ENCODE measurements around the gene SIM1.

SIM1 gene

GRCh38 chr6:100353276-100354015 is 111.3 kb downstream of the SIM1 start:
- DNase-seq (ENCODE audit: low read depth): no peak
- in situ Hi-C loops (cut with HindIII; ENCODE audit: low sequenced_read_pairs): no loop called here
- no peak for TF ChIP-seq CTCF (IDR thresholded peaks at IDR 0.05; ENCODE audit: low read depth, low read length, missing control alignments)
- H3K4me3 ChIP-seq (ENCODE audit: low read depth, low read length): no peak overlapping the region

- no peak for DNase-seq (ENCODE audit: low read depth)
- no peak for TF ChIP-seq CTCF (IDR thresholded peaks at IDR 0.05; ENCODE audit: low read depth, low read length, missing control alignments)
- in situ Hi-C loops (cut with HindIII; ENCODE audit: low sequenced_read_pairs): no loop called here
Observed at GRCh38 chr6:100350139-100350538, 114.6 kb downstream of the SIM1 start.

GRCh38 chr6:100349366-100349765 is 115.4 kb downstream of the SIM1 start:
- in situ Hi-C loops (cut with HindIII; ENCODE audit: low sequenced_read_pairs): no loop called here
- no peak overlapping the region for H3K4me3 ChIP-seq (ENCODE audit: low read depth, low read length)
- no peak for TF ChIP-seq CTCF (IDR thresholded peaks at IDR 0.05; ENCODE audit: low read depth, low read length, missing control alignments)
- DNase-seq (ENCODE audit: low read depth): no peak

More at GRCh38 chr6:100350139-100350538, 114.6 kb downstream of the SIM1 start:
- no peak overlapping the region for H3K4me3 ChIP-seq (ENCODE audit: low read depth, low read length)

- in situ Hi-C loops (cut with HindIII; ENCODE audit: low sequenced_read_pairs): no loop called here
- DNase-seq (ENCODE audit: low read depth): peak; percentile 50
- no peak for TF ChIP-seq CTCF (IDR thresholded peaks at IDR 0.05; ENCODE audit: low read depth, low read length, missing control alignments)
- no peak overlapping the region for H3K4me3 ChIP-seq (ENCODE audit: low read depth, low read length)
Observed at GRCh38 chr6:100347901-100348550, 116.7 kb downstream of the SIM1 start.

- TF ChIP-seq CTCF (IDR thresholded peaks at IDR 0.05; ENCODE audit: low read depth, low read length, missing control alignments): no peak
- in situ Hi-C loops (cut with HindIII; ENCODE audit: low sequenced_read_pairs): no loop called here
- DNase-seq (ENCODE audit: low read depth): peak; percentile 24
- H3K4me3 ChIP-seq (ENCODE audit: low read depth, low read length): no peak overlapping the region
Observed at GRCh38 chr6:100346828-100347227, 117.9 kb downstream of the SIM1 start.

- H3K4me3 ChIP-seq (ENCODE audit: low read depth, low read length): no peak overlapping the region
- in situ Hi-C loops (cut with HindIII; ENCODE audit: low sequenced_read_pairs): no loop called here
Observed at GRCh38 chr6:100346203-100346602, 118.5 kb downstream of the SIM1 start.

More at GRCh38 chr6:100346203-100346602, 118.5 kb downstream of the SIM1 start:
- no peak for TF ChIP-seq CTCF (IDR thresholded peaks at IDR 0.05; ENCODE audit: low read depth, low read length, missing control alignments)
- DNase-seq (ENCODE audit: low read depth): no peak

All from astrocyte of the cerebellum (primary cell).